Hematopoietic multipotent progenitor cell treated with erythropoietin and hydrocortisone succinate and interleukin-3 and kit ligand, for 15 days (in vitro differentiated cells): ENCODE measurements around the gene WDR49.

Experiments used
- DNase-seq: peaks from one replicate; pipeline ENCODE4 v3.0.0-alpha.2; 2015; ENCODE audit warnings: low spot score

WDR49 gene

DNA sequence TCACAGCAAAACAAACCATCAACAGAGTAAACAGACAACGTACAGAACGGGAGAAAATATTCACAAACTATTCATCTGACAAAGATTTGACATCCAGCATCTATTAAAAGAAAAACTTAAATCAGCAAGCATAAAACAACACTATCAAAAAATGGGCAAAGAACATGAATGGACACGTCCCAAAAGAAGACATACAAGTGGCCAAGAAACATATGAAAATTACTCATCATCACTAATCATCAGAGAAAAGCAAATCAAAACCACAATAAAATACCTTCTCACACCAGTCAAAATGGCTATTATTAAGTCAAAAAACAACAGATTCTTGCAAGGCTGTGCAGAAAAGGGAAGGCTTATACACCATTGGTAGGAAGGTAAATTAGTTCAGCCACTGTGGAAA, 166.2 kb downstream of the WDR49 start:
- no peak for DNase-seq

DNA sequence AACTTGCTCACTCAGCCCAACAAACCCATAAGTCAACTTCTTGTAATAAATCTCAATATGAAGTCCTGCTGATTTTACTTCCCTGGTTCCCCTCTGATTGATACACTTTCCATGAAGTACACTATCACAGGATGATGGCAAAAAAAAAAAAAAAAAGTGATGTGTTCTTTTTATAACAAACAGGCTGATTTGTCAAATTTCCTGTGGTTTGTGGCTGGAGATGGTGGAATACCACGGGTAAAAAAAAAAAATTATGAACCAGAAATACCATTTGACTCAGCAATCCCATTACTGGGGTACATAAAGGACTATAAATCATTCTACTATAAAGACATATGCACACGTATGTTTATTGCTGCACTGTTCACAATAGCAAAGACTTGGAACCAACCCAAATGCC, 169.2 kb downstream of the WDR49 start:
- DNase-seq: no peak

DNA sequence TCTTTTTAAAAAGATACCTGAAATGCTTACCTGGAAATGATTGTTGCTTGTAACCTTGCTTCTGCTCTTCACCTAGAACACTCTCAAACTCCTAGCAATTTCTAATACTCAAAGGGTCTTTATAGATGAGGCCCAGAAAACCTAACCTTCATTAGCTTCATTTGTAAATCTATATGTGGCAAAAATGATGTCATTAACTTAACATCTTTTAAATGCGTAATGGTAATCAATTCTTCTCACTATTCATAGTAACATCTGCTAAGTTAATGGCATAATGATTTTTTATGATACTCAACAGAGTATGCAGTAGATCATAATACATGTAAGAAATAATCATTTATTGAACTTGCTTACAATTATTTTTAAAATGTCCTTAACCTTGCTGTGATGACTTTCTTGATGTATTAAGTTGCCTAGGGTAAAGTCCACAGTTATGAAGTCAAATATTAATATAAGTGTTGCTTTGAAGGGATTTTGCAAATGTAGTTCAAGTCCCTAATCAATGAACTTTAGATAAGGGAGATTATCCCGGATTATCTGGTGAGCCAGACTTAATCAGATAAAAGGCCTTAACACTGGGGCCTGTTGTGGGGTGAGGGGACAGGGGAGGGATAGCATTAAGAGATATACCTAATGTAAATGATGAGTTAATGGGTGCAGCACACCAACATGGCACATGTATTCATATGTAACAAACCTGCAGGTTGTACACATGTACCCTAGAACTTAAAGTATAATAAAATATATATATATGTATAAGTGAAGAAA, 169.8 kb downstream of the WDR49 start:
- no peak for DNase-seq

DNA sequence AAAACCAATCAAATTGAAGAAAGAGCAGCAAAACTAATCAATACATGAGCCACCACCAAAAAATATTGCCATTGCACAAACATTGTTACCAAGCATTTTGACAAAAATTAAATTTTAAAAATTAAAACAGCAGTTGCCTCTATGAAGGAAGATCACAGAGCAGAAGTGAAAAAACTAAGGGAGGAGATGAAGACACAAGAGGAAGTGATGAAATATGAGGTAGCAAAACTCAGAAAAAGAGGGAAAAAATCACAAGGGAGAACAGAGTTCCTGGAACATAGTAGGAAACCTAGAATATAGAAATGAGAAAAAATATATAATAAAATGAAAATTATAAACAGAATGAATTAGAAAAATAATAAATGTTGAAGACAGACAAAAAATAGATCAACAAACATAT, 172.6 kb downstream of the WDR49 start:
- DNase-seq: no peak

DNA sequence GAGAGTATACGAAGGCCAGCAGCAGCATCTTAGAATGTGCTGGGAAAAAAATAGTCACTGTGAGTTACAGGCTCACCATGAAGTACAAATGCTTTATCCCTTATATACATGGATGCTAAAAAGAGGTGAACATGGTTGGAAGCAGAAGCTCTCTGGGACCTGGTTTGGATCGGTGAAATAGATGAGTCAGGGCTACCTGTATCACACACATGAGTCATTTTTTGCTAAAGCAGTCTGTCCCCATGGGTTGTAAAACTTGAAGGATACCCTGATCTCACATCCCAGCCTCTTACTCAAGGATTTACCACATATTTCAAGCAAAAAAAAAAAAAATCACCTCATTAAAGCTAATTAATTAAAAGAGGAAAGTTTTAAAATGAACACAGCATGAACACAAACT, 173.0 kb downstream of the WDR49 start:
- no peak for DNase-seq

DNA sequence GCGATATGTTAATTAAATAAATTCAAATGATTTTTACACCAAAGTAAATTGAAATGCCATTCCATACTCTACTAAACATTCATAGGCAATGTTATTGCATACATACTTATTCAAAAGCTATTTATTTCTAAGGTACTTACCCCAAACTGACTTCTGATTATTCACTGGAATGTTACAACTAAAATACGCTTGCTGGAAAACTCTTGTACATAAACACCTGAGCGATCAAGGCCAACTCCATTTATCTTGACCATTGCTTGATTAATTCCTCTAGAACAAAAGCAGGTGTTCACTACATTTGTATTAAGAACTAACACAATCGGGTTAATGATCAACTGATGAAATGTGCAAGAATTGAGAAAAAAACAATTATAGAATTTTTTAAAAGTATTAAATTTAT, 179.9 kb downstream of the WDR49 start, which contains the start of gene SERPINI2:
TSS of gene SERPINI2 (minus strand) at position 180 of the 400 bp plus-strand sequence. CDS start 2,208 bp downstream, outside the sequence.
- DNase-seq: no peak

DNA sequence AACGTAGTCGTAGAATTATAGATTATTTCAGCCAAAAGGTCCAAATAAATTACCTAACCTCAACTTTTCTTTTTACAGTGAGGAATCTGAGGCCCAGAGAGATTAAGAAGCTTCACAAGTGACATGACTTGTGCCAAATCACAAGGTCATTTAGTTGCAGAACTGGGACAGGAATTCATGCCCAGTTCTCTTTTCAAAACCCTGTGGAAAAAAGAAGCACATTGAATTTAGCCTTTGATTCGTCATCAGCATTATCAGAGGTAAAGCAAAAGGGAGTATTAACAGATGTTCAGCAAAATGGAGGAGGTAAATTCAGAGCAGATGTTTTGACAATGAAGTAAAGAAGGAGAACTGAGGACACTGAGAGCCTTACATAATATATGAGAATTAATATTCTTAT, 184.4 kb downstream of the WDR49 start:
- no peak for DNase-seq

DNA sequence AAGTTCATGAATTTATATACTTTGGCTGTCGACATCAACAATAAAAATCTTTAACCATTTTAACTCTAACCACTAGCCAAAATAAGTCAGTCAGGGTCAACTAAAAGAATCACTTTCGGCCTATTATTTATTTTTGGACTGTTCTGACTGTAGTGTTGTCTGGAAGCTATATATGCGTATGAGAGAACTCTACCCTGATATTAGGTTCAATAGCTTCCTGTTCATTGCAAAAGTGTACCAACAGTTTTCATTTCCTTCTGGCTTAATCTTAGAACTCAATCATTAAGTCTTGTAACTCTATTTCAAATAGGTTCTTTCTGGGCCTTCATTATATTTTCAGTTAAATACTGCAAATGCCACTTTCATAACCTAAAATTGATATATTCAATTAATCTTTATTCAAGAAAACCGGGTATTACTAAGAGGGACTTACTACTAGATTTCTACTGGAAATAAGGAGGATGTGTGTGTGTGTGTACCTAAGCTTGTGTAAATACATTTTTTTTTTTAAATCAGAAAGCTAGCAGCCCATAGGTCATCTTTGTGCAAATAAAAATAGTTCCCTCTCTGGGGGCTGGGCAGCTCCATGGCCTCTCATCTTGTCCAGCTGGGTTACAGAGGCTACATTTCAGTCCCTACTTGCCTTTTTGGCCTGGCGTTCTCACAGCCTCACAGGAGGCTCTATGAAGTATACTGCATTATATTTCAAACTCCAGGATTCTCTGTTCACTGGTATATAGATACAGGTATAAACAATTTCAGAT, 185.7 kb downstream of the WDR49 start:
- DNase-seq: no peak

DNA sequence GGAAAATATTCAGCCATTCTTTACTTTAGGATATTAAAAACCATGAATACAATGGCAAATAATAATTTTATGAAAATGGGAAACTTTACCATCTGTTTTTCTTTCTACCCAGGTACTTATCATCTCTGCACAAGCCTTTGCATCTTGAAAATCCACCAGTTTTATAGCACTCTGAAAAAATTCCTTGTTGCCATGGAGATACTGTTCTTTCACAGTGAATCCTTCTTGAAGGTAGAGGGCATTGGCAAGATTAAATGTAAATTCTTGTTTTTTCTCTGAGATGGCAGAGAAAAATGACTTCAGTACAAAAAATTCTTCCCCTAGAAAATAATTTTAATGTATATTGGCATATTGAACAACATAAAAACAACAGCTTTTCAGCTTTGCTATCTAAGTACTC, 186.8 kb downstream of the WDR49 start:
- DNase-seq: no peak

DNA sequence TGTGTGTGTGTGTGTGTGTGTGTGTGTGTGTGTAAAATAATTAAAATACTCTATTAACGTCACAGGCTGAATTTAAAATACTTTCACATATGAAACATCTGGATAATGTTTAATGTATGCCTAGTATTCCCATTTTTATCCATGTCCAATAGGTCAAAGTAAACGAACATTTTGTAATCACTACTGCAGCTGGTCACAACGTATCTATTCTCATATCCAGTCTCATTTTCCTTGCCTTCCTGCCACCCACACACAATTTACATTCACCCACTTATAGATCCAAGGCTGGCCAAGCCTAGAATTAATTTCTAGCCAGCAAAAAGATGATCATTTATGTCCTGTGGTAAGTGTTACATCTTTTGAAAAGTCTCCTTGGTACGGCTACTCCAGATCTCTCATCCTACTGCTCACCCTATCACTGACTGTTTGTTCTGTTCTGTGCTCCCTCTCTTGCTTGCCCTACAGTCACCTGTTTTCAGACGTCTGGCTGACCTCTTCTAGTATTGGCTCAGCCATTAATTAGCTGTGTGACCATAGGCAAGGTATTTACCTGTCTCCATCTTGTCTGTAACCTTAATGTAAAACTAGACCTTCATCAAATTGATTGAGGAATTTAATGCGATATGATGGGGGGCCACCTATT, 197.5 kb downstream of the WDR49 start:
- DNase-seq: no peak

DNA sequence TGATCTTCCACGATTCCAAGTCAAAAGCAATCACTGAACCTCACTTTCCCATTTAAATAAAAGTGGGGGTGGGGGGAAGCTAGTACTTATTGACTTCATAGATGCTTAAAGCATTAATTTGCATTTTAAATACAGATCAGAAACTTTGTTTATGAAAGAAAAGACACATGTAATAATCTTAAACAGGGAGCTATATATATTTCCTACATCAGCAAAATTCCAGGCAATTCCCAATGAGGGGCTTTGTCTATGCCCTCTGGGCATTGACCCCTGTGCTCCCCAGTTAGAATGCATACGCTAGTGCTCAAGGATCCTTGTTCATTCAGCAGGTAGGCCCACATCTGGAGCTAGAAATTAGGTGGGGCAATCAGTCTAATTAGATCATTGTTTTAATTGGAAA, 199.9 kb downstream of the WDR49 start:
- DNase-seq: no peak

DNA sequence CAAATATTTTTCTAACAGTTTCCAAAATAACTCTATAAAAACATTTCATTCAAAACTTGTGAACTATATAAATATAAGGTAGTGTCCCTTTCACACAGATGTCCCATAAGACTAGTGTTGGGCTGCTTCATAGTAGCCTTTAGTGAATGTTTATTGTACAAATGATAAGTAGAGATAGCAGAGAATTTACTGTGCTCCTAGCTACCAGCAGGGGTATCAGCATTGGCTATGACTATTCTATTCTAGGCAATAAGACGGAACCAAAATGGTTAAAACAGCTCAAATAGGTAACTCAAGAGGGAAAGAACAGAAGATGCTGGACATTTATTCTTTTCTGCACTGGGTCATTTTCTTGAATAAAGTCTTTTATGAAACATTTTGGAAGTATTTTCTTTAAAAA, 202.5 kb downstream of the WDR49 start:
- no peak for DNase-seq

DNA sequence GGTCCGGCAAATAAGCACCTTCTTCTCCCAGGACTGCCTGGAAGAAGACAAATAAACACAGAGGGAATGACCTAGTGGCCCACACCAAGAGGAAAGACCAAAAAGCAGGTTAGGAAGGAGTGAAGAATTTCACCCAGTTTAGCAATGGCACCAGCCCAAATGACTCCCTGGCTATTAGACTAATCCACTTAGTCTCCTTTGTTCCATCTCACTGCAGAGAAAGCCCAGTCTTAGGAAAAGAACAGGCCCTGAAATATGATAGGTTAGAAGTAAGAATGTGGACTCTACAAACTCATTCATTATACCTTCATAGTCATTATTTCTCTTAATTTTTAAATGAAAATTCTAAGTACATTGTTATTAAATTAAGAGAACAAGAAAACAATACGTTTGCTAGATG, 203.1 kb downstream of the WDR49 start:
- DNase-seq: no peak

DNA sequence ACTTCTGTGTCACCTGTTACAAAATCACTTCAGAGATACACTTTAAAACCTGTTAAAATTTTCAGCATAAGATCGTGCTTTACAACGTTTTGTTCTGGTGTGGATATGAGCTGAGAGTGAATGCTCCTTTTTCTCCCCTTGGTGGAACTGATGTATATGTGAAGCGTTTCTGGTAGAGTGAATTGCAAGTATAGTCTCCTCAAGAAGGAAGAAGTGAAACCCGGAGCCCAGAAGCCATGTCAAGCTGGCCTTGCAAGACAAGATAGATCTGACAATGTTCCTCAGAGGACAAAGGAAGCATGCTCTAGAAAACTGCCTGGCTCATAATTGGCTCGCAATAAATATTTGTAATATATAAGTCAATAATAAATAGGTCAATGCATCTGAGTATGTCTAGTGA, 203.5 kb downstream of the WDR49 start:
- no peak for DNase-seq

DNA sequence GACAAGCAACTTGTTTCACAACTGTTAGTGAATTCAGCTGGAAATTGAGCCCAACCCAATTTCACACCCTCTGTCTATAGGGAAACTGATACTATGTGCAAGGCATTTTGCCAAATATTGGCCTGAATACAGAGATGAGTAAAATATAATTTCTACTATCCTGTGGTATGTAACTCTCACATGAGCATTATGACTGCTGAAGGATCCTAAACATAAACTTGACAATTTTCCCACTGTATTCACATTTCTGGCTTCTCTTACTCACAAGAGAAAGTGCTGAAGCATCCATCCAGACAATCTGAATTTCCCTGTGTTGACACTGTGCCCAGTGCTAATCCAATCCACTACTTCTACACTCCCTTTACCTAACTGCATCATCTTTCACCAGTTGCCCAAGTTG, 208.3 kb downstream of the WDR49 start:
- no peak for DNase-seq

DNA sequence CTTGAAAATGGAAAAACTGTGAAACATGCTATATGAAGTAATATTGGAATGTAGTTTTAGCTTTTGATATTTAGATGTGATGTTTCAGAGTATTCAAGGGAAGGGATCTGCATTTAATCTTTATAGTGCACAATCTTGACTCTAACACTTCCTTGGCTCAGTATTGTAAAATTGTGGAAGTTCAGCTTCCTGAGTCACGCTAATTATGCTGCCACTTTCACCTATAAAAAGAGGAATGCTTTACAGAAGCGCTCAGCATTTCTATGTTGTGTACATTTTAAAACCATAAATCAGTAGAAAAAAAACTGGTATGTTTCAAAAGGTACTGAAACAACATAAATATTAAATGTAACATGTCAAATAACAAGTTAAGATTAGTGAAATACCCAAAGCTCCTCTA, 212.5 kb downstream of the WDR49 start:
- no peak for DNase-seq

DNA sequence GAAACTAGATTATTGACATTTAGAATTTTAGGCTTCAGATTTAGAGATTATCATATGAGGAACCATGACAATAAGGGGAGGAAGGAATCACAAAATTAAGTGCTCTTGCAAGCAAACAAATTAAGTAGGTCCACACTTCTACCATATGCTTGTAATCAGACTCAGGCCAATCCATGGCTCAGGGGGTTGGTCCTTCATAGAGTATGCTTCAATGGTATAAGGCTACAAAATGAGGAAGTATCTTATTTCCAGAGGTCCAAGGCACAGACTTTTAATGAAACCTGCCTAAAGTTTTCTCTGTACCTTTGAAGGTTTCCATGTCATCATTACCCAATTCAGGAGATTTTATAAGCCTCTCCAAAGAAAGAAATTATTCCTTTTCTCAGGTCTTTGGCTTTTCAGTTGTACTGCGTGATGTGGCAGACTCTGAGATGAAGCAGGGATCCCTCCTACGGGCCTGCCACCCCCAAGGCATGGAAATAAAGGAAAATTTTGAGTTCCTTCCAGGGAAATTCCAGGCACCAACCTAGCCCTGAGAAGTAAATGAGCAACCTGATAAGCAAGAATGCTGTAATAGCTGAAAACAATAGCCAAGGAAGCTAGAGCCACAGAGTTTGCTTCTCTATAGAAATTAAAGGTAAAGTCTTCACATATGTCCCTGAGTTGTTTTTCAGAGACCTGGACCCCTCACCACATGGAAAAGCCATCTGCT, 216.2 kb downstream of the WDR49 start:
- DNase-seq: no peak
